HepG2 (cell line): ENCODE results near the gene CBX2. TPM values are rescaled to one million over a fixed set of nuclear protein-coding genes. Genes with fewer than 3 reads are reported as not detected.

ENCODE experiments used
- ARNT2 ChIP-seq: sonication (generic); formaldehyde crosslinking; IDR thresholded peaks from 2 replicates; pipeline ENCODE4 v1.8.0; 2022; ENCODE audit warnings: mild to moderate bottlenecking, low read depth, missing genetic modification reagents, moderate library complexity
- BHLHE40 ChIP-seq: IDR thresholded peaks from 2 replicates; pipeline ENCODE4 v1.6.1; 2011; ENCODE audit warnings: low read length, improper control_type of control experiment
- BRCA1 ChIP-seq: sonication (generic); formaldehyde crosslinking; IDR thresholded peaks from 2 replicates; pipeline ENCODE4 v1.4.0; 2020; ENCODE audit warnings: missing genetic modification reagents
- CENPX ChIP-seq: sonication (generic); formaldehyde crosslinking; IDR thresholded peaks from 2 replicates; pipeline ENCODE4 v1.9.0; 2021; ENCODE audit warnings: mild to moderate bottlenecking, missing genetic modification reagents, moderate library complexity
- CHD2 ChIP-seq: IDR thresholded peaks from 2 replicates; pipeline ENCODE4 v1.6.1; 2011; ENCODE audit warnings: low read depth, low read length, improper control_type of control experiment
- IKZF4 ChIP-seq: sonication (generic); formaldehyde crosslinking; IDR thresholded peaks from 2 replicates; pipeline ENCODE4 v1.5.1; 2020; ENCODE audit warnings: borderline replicate concordance, mild to moderate bottlenecking, low read depth, missing genetic modification reagents; ENCODE audit errors: not compliant biosample characterization
- MEIS2 ChIP-seq: sonication (generic); formaldehyde crosslinking; IDR thresholded peaks from 2 replicates; pipeline ENCODE4 v1.9.0; 2021; ENCODE audit warnings: mild to moderate bottlenecking, missing genetic modification reagents
- NFE2L2 ChIP-seq: fragments of 150-350 bp; IDR thresholded peaks from 2 replicates; pipeline ENCODE4 v1.6.1; 2014; ENCODE audit warnings: low read length
- NR2F1 ChIP-seq, 2 experiments: fragments of 450-650 bp in 1 of 2; formaldehyde crosslinking in 1 of 2; IDR thresholded peaks; 2 replicates each; pipeline versions ENCODE4 v1.5.0 to v1.6.1; 2016 to 2020; ENCODE audit warnings: mild to moderate bottlenecking in 1 of 2, missing compliant biosample characterization in 1 of 2, missing genetic modification reagents in 1 of 2, moderate library complexity in 1 of 2
- PHF20 ChIP-seq: sonication (generic); formaldehyde crosslinking; IDR thresholded peaks from 2 replicates; pipeline ENCODE4 v1.5.0; 2020; ENCODE audit warnings: mild to moderate bottlenecking, missing genetic modification reagents
- PRMT3 ChIP-seq: sonication (generic); formaldehyde crosslinking; IDR thresholded peaks from 2 replicates; pipeline ENCODE4 v1.8.1; 2022; ENCODE audit warnings: low read depth, mild to moderate bottlenecking, moderate library complexity, missing genetic modification reagents, borderline replicate concordance
- RFXANK ChIP-seq: IDR thresholded peaks from 2 replicates; pipeline ENCODE4 v1.6.1; 2016
- SIX1 ChIP-seq: sonication (generic); formaldehyde crosslinking; IDR thresholded peaks from 2 replicates; pipeline ENCODE4 v1.4.0; 2020; ENCODE audit warnings: missing genetic modification reagents, borderline replicate concordance
- SKI ChIP-seq: fragments of 450-650 bp; IDR thresholded peaks from one replicate; pipeline ENCODE4 v1.6.1; 2018; ENCODE audit warnings: mild to moderate bottlenecking; ENCODE audit not compliant: partially characterized antibody
- TBL1XR1 ChIP-seq: fragments of 150-350 bp; IDR thresholded peaks from 2 replicates; pipeline ENCODE4 v1.6.1; 2014; ENCODE audit warnings: borderline replicate concordance, low read length; ENCODE audit not compliant: partially characterized antibody
- TGIF2 ChIP-seq: IDR thresholded peaks from 2 replicates; pipeline ENCODE4 v1.6.1; 2016; ENCODE audit warnings: control low read depth, missing compliant biosample characterization
- ZFP62 ChIP-seq: sonication (generic); formaldehyde crosslinking; IDR thresholded peaks from 2 replicates; pipeline ENCODE4 v1.4.0; 2020; ENCODE audit warnings: missing genetic modification reagents
- ZNF205 ChIP-seq: IDR thresholded peaks from 2 replicates; pipeline ENCODE4 v1.6.1; 2018; ENCODE audit warnings: missing biosample characterization, missing genetic modification reagents
- ZNF788 ChIP-seq: sonication (generic); formaldehyde crosslinking; IDR thresholded peaks from 2 replicates; pipeline ENCODE4 v1.5.0; 2020; ENCODE audit warnings: mild to moderate bottlenecking, missing genetic modification reagents, borderline replicate concordance
- polyA plus RNA-seq, 8 experiments: library from polyadenylated mRNA; depleted of rRNA in 3 of 8; stranded (reverse) in 7 of 8; unstranded in 1 of 8; fragments of >200 nt; fragmentation: Illumina TruSeq in 4 of 8; extraction: Trizol in 4 of 8; gene quantifications; 2 replicates each; pipeline versions ENCODE4 v1.2.1 to v1.2.3, GENCODE V29; 2011 to 2016; ENCODE audit warnings: low read depth in 4 of 8, missing spikeins in 1 of 8, mixed read lengths in 1 of 8; ENCODE audit not compliant: insufficient read depth in 1 of 8
- total RNA-seq, 5 experiments: library from RNA; depleted of rRNA; stranded (reverse); fragments of >200 nt; fragmentation: Illumina TruSeq; extraction: Trizol; gene quantifications; 2 replicates each; pipeline ENCODE4 v1.2.3, GENCODE V29; 2016; ENCODE audit warnings: low read depth in 1 of 5
- TF ChIP-seq, protein P1 (sequence below): sonication (generic); formaldehyde crosslinking; IDR thresholded peaks from 2 replicates; pipeline ENCODE4 v1.5.1; 2020; ENCODE audit warnings: mild to moderate bottlenecking, missing genetic modification reagents, borderline replicate concordance
- TF ChIP-seq, protein P2 (sequence below): sonication (generic); formaldehyde crosslinking; IDR thresholded peaks from 2 replicates; pipeline ENCODE4 v1.5.1; 2020; ENCODE audit warnings: missing genetic modification reagents, mild to moderate bottlenecking, borderline replicate concordance
- TF ChIP-seq, protein P3 (sequence below): sonication (generic); formaldehyde crosslinking; IDR thresholded peaks from 2 replicates; pipeline ENCODE4 v1.8.1; 2023; ENCODE audit warnings: mild to moderate bottlenecking, missing genetic modification reagents
- TF ChIP-seq, protein P4 (sequence below): sonication (generic); formaldehyde crosslinking; conservative IDR thresholded peaks from 2 replicates; pipeline ENCODE4 v1.4.0; 2020; ENCODE audit warnings: missing genetic modification reagents

Gene CBX2
- total and polyA plus RNA-seq, 2 of the 13 experiments (the other 11 are each of a cell fraction or from before 2014, with no cell fraction given): 14.5 to 31.1 TPM

DNA sequence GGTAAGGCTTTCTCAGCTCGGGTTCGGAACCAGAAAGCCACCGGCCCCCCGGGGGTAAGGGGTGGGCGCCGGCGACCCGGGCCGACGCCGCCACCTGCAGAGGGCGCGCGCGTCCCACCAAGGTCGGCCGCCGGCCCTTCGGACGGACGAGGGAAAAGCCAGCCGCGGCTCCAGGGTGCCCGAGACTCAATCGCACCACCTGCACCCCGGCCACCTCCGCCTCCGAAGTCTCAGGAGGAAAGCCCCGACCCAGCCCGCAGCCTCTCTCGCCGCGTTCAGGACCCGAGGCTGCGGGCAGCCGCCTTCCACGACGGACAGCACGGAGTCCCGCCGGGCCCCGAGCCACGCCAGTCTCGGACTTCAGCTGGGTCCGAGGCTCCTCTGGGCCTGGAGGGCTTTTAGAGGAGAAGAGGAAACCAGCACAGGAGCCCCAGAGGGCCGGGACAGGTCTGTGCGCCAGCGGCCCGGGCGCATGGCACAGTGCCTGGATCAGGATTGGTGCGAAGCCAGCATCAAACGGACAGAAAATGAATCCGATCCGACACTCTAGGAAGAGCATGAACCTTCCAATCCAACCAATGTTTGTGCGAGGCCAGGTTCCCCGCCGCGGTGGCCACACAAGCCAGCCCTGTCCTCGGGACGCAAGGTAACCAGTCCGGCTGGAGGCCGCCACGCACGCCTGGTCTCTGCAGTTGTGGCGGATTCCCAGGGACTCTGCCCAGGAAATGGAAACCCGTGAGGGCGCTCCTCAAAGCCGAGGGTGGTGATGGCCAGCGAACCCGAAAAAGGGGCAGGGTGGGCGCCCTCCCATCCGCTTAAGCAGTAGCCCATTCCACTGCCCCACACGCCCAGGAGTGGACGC lies 12.2 kb downstream of the CBX2 start (continued):
- TF ChIP-seq, protein P1, sequence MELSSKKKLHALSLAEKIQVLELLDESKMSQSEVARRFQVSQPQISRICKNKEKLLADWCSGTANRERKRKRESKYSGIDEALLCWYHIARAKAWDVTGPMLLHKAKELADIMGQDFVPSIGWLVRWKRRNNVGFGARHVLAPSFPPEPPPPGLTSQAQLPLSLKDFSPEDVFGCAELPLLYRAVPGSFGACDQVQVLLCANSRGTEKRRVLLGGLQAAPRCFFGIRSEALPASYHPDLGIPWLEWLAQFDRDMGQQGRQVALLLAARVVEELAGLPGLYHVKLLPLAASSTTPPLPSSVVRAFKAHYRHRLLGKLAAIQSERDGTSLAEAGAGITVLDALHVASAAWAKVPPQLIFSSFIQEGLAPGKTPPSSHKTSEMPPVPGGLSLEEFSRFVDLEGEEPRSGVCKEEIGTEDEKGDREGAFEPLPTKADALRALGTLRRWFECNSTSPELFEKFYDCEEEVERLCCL (CRISPR knock-in tag): no peak
- TF ChIP-seq NFE2L2 (no peak), TBL1XR1 (no peak), ZNF205 (CRISPR knock-in tag) (no peak), SIX1 (CRISPR knock-in tag) (no peak), NR2F1 (CRISPR knock-in tag; IDR thresholded peaks at IDR 0.05) (no peak), IKZF4 (no peak), PRMT3 (no peak), ZFP62 (no peak), BRCA1 (no peak), CENPX (CRISPR knock-in tag) (no peak), TGIF2 (CRISPR knock-in tag) (no peak), MEIS2 (CRISPR knock-in tag) (no peak), SKI (no peak), BHLHE40 (no peak), PHF20 (CRISPR knock-in tag) (no peak; the same call in 1 of the 2 replicates), RFXANK (no peak), ARNT2 (CRISPR knock-in tag) (peak; percentile 72; the same call in 1 of the 2 replicates), ZNF788 (no peak), CHD2 (no peak)
- TF ChIP-seq, protein P2, sequence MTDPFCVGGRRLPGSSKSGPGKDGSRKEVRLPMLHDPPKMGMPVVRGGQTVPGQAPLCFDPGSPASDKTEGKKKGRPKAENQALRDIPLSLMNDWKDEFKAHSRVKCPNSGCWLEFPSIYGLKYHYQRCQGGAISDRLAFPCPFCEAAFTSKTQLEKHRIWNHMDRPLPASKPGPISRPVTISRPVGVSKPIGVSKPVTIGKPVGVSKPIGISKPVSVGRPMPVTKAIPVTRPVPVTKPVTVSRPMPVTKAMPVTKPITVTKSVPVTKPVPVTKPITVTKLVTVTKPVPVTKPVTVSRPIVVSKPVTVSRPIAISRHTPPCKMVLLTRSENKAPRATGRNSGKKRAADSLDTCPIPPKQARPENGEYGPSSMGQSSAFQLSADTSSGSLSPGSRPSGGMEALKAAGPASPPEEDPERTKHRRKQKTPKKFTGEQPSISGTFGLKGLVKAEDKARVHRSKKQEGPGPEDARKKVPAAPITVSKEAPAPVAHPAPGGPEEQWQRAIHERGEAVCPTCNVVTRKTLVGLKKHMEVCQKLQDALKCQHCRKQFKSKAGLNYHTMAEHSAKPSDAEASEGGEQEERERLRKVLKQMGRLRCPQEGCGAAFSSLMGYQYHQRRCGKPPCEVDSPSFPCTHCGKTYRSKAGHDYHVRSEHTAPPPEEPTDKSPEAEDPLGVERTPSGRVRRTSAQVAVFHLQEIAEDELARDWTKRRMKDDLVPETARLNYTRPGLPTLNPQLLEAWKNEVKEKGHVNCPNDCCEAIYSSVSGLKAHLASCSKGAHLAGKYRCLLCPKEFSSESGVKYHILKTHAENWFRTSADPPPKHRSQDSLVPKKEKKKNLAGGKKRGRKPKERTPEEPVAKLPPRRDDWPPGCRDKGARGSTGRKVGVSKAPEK: no peak
- TF ChIP-seq, protein P3, sequence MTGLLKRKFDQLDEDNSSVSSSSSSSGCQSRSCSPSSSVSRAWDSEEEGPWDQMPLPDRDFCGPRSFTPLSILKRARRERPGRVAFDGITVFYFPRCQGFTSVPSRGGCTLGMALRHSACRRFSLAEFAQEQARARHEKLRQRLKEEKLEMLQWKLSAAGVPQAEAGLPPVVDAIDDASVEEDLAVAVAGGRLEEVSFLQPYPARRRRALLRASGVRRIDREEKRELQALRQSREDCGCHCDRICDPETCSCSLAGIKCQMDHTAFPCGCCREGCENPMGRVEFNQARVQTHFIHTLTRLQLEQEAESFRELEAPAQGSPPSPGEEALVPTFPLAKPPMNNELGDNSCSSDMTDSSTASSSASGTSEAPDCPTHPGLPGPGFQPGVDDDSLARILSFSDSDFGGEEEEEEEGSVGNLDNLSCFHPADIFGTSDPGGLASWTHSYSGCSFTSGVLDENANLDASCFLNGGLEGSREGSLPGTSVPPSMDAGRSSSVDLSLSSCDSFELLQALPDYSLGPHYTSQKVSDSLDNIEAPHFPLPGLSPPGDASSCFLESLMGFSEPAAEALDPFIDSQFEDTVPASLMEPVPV (CRISPR knock-in tag): 0 out of 2 replicates have a peak, but pooled peaks have one; percentile 20
- TF ChIP-seq, protein P4, sequence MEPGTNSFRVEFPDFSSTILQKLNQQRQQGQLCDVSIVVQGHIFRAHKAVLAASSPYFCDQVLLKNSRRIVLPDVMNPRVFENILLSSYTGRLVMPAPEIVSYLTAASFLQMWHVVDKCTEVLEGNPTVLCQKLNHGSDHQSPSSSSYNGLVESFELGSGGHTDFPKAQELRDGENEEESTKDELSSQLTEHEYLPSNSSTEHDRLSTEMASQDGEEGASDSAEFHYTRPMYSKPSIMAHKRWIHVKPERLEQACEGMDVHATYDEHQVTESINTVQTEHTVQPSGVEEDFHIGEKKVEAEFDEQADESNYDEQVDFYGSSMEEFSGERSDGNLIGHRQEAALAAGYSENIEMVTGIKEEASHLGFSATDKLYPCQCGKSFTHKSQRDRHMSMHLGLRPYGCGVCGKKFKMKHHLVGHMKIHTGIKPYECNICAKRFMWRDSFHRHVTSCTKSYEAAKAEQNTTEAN (CRISPR knock-in tag): no peak
